SW480 (cell line): Measurements from ENCODE around the gene RNFT2.
"Not testable (repeated sequence)": the region's sequence is repeated elsewhere in the genome, so short reads cannot be mapped to it uniquely, and the experiment has no call there.

Experiments used
- DNase-seq: peaks from one replicate; pipeline ENCODE4 v3.0.0-alpha.2; 2016; ENCODE audit warnings: low spot score

The RNFT2 gene

GRCh38 chr12:116710370-116711150 is 27.6 kb upstream of the RNFT2 start:
- DNase-seq: no peak

GRCh38 chr12:116712458-116713303 is 25.4 kb upstream of the RNFT2 start:
- DNase-seq: no peak

- no peak for DNase-seq
Observed at GRCh38 chr12:116713527-116713926, 24.6 kb upstream of the RNFT2 start.

GRCh38 chr12:116714175-116714574 is 23.9 kb upstream of the RNFT2 start:
- DNase-seq: no peak

GRCh38 chr12:116717466-116718437 is 20.4 kb upstream of the RNFT2 start:
- DNase-seq: no peak

- no peak for DNase-seq
Observed at GRCh38 chr12:116718655-116719454, 19.3 kb upstream of the RNFT2 start.

- DNase-seq: no peak
Observed at GRCh38 chr12:116719731-116720528, 18.2 kb upstream of the RNFT2 start.

GRCh38 chr12:116722245-116722644 is 15.9 kb upstream of the RNFT2 start:
- no peak for DNase-seq

- no peak for DNase-seq
Observed at GRCh38 chr12:116726694-116727093, 11.4 kb upstream of the RNFT2 start.

GRCh38 chr12:116727261-116727660 is 10.9 kb upstream of the RNFT2 start:
- DNase-seq: no peak

- DNase-seq: no peak
Observed at GRCh38 chr12:116727891-116728290, 10.2 kb upstream of the RNFT2 start.

- DNase-seq: no peak
Observed at GRCh38 chr12:116731801-116732200, 6.3 kb upstream of the RNFT2 start.

- DNase-seq: no peak
Observed at GRCh38 chr12:116734156-116734768, 3.9 kb upstream of the RNFT2 start.

GRCh38 chr12:116735084-116735483 is 3.0 kb upstream of the RNFT2 start:
- no peak for DNase-seq

GRCh38 chr12:116735951-116736599 is 2.0 kb upstream of the RNFT2 start:
- no peak for DNase-seq

- no peak for DNase-seq
Observed at GRCh38 chr12:116736962-116737773, 947 bp upstream of the RNFT2 start.

GRCh38 chr12:116739381-116739887 is 1.3 kb downstream of the RNFT2 start:
- DNase-seq: no peak

- DNase-seq: not testable (repeated sequence)
Observed at GRCh38 chr12:116742787-116743186, 4.7 kb downstream of the RNFT2 start.
